ENCODE measurements around the gene SGCD. TPM values are rescaled to one million over a fixed set of nuclear protein-coding genes. Genes with fewer than 3 reads are reported as not detected.

SGCD gene
- total and polyA plus RNA-seq, 2 experiments from 2014 or later: 69.7 to 71.2 TPM

GRCh38 chr5:156593546-156593945 is 266.6 kb downstream of the SGCD start:
- Histone ChIP-seq H3K4me3 (no peak overlapping the region), H3K9me2 (ENCODE audit: insufficient read depth) (no peaks in the 10 kb centered on the region), H3F3A (ENCODE audit: insufficient read depth) (no peaks in the 10 kb centered on the region), H3K9ac (no peak overlapping the region), H3K27ac (no peak overlapping the region), H3K79me2 (ENCODE audit: insufficient read depth) (no peaks in the 10 kb centered on the region), H4K20me1 (ENCODE audit: insufficient read depth) (no peaks in the 10 kb centered on the region), H3K9me3 (ENCODE audit: low read depth) (no peaks in the 10 kb centered on the region), H3K4me1 (ENCODE audit: insufficient read depth) (peaks cover 4% of the 10 kb centered on the region; the same call in 1 of the 2 replicates), H3K27me3 (replicated peaks; ENCODE audit: insufficient read depth) (no peaks in the 10 kb centered on the region), H2AFZ (no peak overlapping the region), H3K36me3 (ENCODE audit: low read depth) (peaks cover 7% of the 10 kb centered on the region; the same call in 1 of the 2 replicates), H3K4me2 (ENCODE audit: unreplicated experiment) (no peak overlapping the region)
- no peak for TF ChIP-seq EZH2phosphoT487 (IDR thresholded peaks at IDR 0.05; ENCODE audit: insufficient read depth, low read depth)
- TF ChIP-seq EZH2 (IDR thresholded peaks at IDR 0.05; ENCODE audit: insufficient read depth, poor library complexity, severe bottlenecking): no peak
- in situ Hi-C loops (cut with MboI): no loop called here
- WGBS, 2 experiments (ENCODE audit: low coverage in 1 of 2, low lambda C conversion rate in 2 of 2, missing lambda C conversion rate in 2 of 2): 56 to 68% methylated on average over 1 of the region's 1 CpG
- no peak for DNase-seq

- Histone ChIP-seq H3K4me2 (ENCODE audit: unreplicated experiment) (no peak overlapping the region), H2AFZ (no peak overlapping the region), H3F3A (ENCODE audit: insufficient read depth) (no peaks in the 10 kb centered on the region), H3K79me2 (ENCODE audit: insufficient read depth) (no peaks in the 10 kb centered on the region), H3K4me3 (no peak overlapping the region), H3K9me3 (ENCODE audit: low read depth) (no peaks in the 10 kb centered on the region), H3K27ac (no peak overlapping the region), H3K27me3 (replicated peaks; ENCODE audit: insufficient read depth) (no peaks in the 10 kb centered on the region), H4K20me1 (ENCODE audit: insufficient read depth) (no peaks in the 10 kb centered on the region), H3K9ac (no peak overlapping the region), H3K9me2 (ENCODE audit: insufficient read depth) (no peaks in the 10 kb centered on the region), H3K4me1 (ENCODE audit: insufficient read depth) (peaks cover 7% of the 10 kb centered on the region; the same call in 1 of the 2 replicates), H3K36me3 (ENCODE audit: low read depth) (peaks cover 7% of the 10 kb centered on the region; the same call in 1 of the 2 replicates)
- in situ Hi-C loops (cut with MboI): no loop called here
- 83% methylated on average over 1 of the region's 1 CpG for WGBS, 2 experiments (ENCODE audit: low coverage in 1 of 2, low lambda C conversion rate in 2 of 2, missing lambda C conversion rate in 2 of 2)
- TF ChIP-seq EZH2 (IDR thresholded peaks at IDR 0.05; ENCODE audit: insufficient read depth, poor library complexity, severe bottlenecking): no peak
- no peak for TF ChIP-seq EZH2phosphoT487 (IDR thresholded peaks at IDR 0.05; ENCODE audit: insufficient read depth, low read depth)
- DNase-seq: no peak
Observed at GRCh38 chr5:156594406-156594805, 267.4 kb downstream of the SGCD start.

- peak; percentile 2 for DNase-seq
- Histone ChIP-seq H3K4me1 (ENCODE audit: insufficient read depth) (peaks cover 7% of the 10 kb centered on the region; the same call in 1 of the 2 replicates), H3K79me2 (ENCODE audit: insufficient read depth) (no peaks in the 10 kb centered on the region), H3K4me2 (ENCODE audit: unreplicated experiment) (no peak overlapping the region), H3F3A (ENCODE audit: insufficient read depth) (no peaks in the 10 kb centered on the region), H3K4me3 (no peak overlapping the region), H3K27me3 (replicated peaks; ENCODE audit: insufficient read depth) (no peaks in the 10 kb centered on the region), H2AFZ (no peak overlapping the region), H3K9me2 (ENCODE audit: insufficient read depth) (no peaks in the 10 kb centered on the region), H3K36me3 (ENCODE audit: low read depth) (peaks cover 7% of the 10 kb centered on the region; the same call in 1 of the 2 replicates), H3K9me3 (ENCODE audit: low read depth) (no peaks in the 10 kb centered on the region), H3K27ac (no peak overlapping the region), H3K9ac (no peak overlapping the region), H4K20me1 (ENCODE audit: insufficient read depth) (no peaks in the 10 kb centered on the region)
- 72 to 74% methylated on average over 4 of the region's 4 CpGs for WGBS, 2 experiments (ENCODE audit: low coverage in 1 of 2, low lambda C conversion rate in 2 of 2, missing lambda C conversion rate in 2 of 2)
- TF ChIP-seq EZH2phosphoT487 (IDR thresholded peaks at IDR 0.05; ENCODE audit: insufficient read depth, low read depth) (no peak), EZH2 (IDR thresholded peaks at IDR 0.05; ENCODE audit: insufficient read depth, poor library complexity, severe bottlenecking) (no peak)
- in situ Hi-C loops (cut with MboI): no loop called here
Observed at GRCh38 chr5:156595132-156595787, 268.3 kb downstream of the SGCD start.

- no peaks in the 10 kb centered on the region for H3K9me3 ChIP-seq (ENCODE audit: low read depth)
- H3K4me3 ChIP-seq: no peak overlapping the region
- peaks cover 7% of the 10 kb centered on the region; the same call in 1 of the 2 replicates for H3K4me1 ChIP-seq (ENCODE audit: insufficient read depth)
- no peaks in the 10 kb centered on the region for H3F3A ChIP-seq (ENCODE audit: insufficient read depth)
- DNase-seq: no peak
- H3K27me3 ChIP-seq (replicated peaks; ENCODE audit: insufficient read depth): no peaks in the 10 kb centered on the region
- no peak overlapping the region for H3K9ac ChIP-seq
- in situ Hi-C loops (cut with MboI): no loop called here
- H3K9me2 ChIP-seq (ENCODE audit: insufficient read depth): no peaks in the 10 kb centered on the region
- no peak for TF ChIP-seq EZH2 (IDR thresholded peaks at IDR 0.05; ENCODE audit: insufficient read depth, poor library complexity, severe bottlenecking)
- TF ChIP-seq EZH2phosphoT487 (IDR thresholded peaks at IDR 0.05; ENCODE audit: insufficient read depth, low read depth): no peak
- H3K36me3 ChIP-seq (ENCODE audit: low read depth): peaks cover 19% of the 10 kb centered on the region
- no peaks in the 10 kb centered on the region for H4K20me1 ChIP-seq (ENCODE audit: insufficient read depth)
- whole genome bisulfite sequencing, 2 experiments (ENCODE audit: low coverage in 1 of 2, low lambda C conversion rate in 2 of 2, missing lambda C conversion rate in 2 of 2): 87 to 95% methylated on average over 3 of the region's 3 CpGs
- H3K4me2 ChIP-seq (ENCODE audit: unreplicated experiment): no peak overlapping the region
- H3K79me2 ChIP-seq (ENCODE audit: insufficient read depth): no peaks in the 10 kb centered on the region
- no peak overlapping the region for H2AFZ ChIP-seq
- H3K27ac ChIP-seq: no peak overlapping the region
Observed at GRCh38 chr5:156597276-156597675, 270.3 kb downstream of the SGCD start.

Data from GM23248 (cell line).